Stimulated activated CD4-positive, alpha-beta T cell treated with anti-CD3 and anti-CD28 coated beads, Interleukin-2, amount 100 ng/mL, for 24 hours (primary cell): ENCODE results near the gene THRAP3.

Experiments
- DNase-seq, 2 donors: peaks; one replicate each; pipeline ENCODE4 v3.0.0-alpha.2; 2020

The THRAP3 gene

DNA sequence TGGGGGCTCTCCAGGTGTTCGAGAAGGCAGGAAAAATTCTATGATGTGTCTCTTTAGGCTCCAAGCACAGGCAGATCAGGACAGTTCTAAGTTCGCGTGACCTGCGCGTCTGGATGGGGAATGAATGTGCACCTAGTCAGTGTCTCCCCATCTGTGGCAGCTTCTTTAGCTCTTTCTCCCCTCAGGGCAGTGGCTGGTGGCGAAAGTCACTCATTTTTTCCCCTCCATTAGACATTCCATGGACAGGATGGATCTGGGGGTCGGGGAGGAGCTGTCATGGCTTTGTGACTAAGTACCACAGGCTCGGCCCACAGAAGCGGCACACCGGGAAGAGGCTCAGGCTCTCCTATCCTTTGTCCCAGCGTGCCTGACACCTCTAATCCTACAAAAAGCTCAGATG lies 130.2 kb downstream of the THRAP3 start:
- DNase-seq, result no peak
